WTC11 (cell line): Measurements from ENCODE around the gene SIGLEC12. TPM values are rescaled to one million over a fixed set of nuclear protein-coding genes. Genes with fewer than 3 reads are reported as not detected.

Experiments used
- ATAC-seq: fragments of 200-7000 bp; cut with Tn5 transposase; 2 replicates; pipeline ENCODE4 v1.10.0; 2021; ENCODE audit warnings: mild to moderate bottlenecking, moderate library complexity
- Bru-seq: library from RNA; stranded (reverse); fragments of 400-500 nt; gene quantifications from one replicate; lab custom pipeline; 2021; lab: Mats Ljungman, UMichigan
- CTCF ChIA-PET: fragments of 300-600 bp; sonication (Branson Sonifier 250); formaldehyde crosslinking; loops from one replicate; lab custom pipeline; 2021; ENCODE audit warnings: antibody characterized with exemption; lab: Charles Lee
- POLR2A ChIA-PET: fragments of 350-600 bp; sonication (Branson Sonifier 250); formaldehyde crosslinking; loops from one replicate; lab custom pipeline; 2021; ENCODE audit warnings: antibody characterized with exemption; lab: Charles Lee
- DNase-seq: peaks from one replicate; pipeline ENCODE4 v3.0.0; 2021; ENCODE audit warnings: low spot score
- H3K27ac Mint-ChIP-seq: 2 replicates; pipeline ENCODE4 v1.8.0; 2021; ENCODE audit warnings: mixed read lengths
- H3K27me3 Mint-ChIP-seq: 2 replicates; pipeline ENCODE4 v1.8.0; 2021; ENCODE audit warnings: low read depth, mild to moderate bottlenecking, moderate library complexity, mixed read lengths
- H3K36me3 Mint-ChIP-seq: 2 replicates; pipeline ENCODE4 v1.8.0; 2021; ENCODE audit warnings: mixed read lengths
- H3K4me1 Mint-ChIP-seq: 2 replicates; pipeline ENCODE4 v1.8.0; 2022; ENCODE audit warnings: mixed read lengths
- H3K4me3 Mint-ChIP-seq: 2 replicates; pipeline ENCODE4 v1.8.0; 2021; ENCODE audit warnings: mild to moderate bottlenecking, moderate library complexity, mixed read lengths
- H3K9me3 Mint-ChIP-seq: 2 replicates; pipeline ENCODE4 v1.8.0; 2021; ENCODE audit warnings: mixed read lengths
- CDX4 ChIP-seq: fragments of 250-450 bp; sonication (Bioruptor Pico); IDR thresholded peaks from 2 replicates; pipeline ENCODE4 v1.9.0; 2021; ENCODE audit warnings: moderate library complexity, mild to moderate bottlenecking, inconsistent platforms, borderline replicate concordance
- FOXK1 ChIP-seq: sonication (generic); formaldehyde crosslinking; IDR thresholded peaks from 2 replicates; pipeline ENCODE4 v1.8.0; 2022; ENCODE audit warnings: mild to moderate bottlenecking, moderate library complexity, missing genetic modification reagents
- FOXP4 ChIP-seq: sonication (generic); formaldehyde crosslinking; IDR thresholded peaks from 2 replicates; pipeline ENCODE4 v1.8.0; 2022; ENCODE audit warnings: mild to moderate bottlenecking, missing genetic modification reagents
- GRHL2 ChIP-seq: fragments of 250-450 bp; sonication (Bioruptor Pico); IDR thresholded peaks from 2 replicates; pipeline ENCODE4 v1.8.0; 2022; ENCODE audit warnings: mild to moderate bottlenecking, moderate library complexity; ENCODE audit not compliant: insufficient replicate concordance, severe bottlenecking
- HMGA2 ChIP-seq: fragments of 250-450 bp; sonication (Bioruptor Pico); IDR thresholded peaks from 2 replicates; pipeline ENCODE4 v1.4.0; 2021; ENCODE audit warnings: mild to moderate bottlenecking, moderate library complexity
- KAT7 ChIP-seq: sonication (generic); formaldehyde crosslinking; IDR thresholded peaks from 2 replicates; pipeline ENCODE4 v1.8.1; 2023; ENCODE audit warnings: missing genetic modification reagents, mild to moderate bottlenecking, borderline replicate concordance
- MAX ChIP-seq: sonication (generic); formaldehyde crosslinking; IDR thresholded peaks from 2 replicates; pipeline ENCODE4 v1.8.0; 2022; ENCODE audit warnings: mild to moderate bottlenecking, missing genetic modification reagents
- MXD4 ChIP-seq: fragments of 250-450 bp; sonication (Bioruptor Pico); IDR thresholded peaks from 2 replicates; pipeline ENCODE4 v1.8.0; 2021; ENCODE audit warnings: mild to moderate bottlenecking, moderate library complexity, borderline replicate concordance
- PRDM15 ChIP-seq: sonication (generic); formaldehyde crosslinking; IDR thresholded peaks from 2 replicates; pipeline ENCODE4 v1.8.0; 2022; ENCODE audit warnings: missing genetic modification reagents
- SMAD3 ChIP-seq: sonication (generic); formaldehyde crosslinking; IDR thresholded peaks from 2 replicates; pipeline ENCODE4 v1.8.0; 2022; ENCODE audit warnings: missing genetic modification reagents, mild to moderate bottlenecking, borderline replicate concordance
- TCF7 ChIP-seq: sonication (generic); formaldehyde crosslinking; IDR thresholded peaks from 2 replicates; pipeline ENCODE4 v1.8.0; 2022; ENCODE audit warnings: mild to moderate bottlenecking, low read depth, missing genetic modification reagents, moderate library complexity
- TEAD1 ChIP-seq: sonication (generic); formaldehyde crosslinking; IDR thresholded peaks from 2 replicates; pipeline ENCODE4 v1.8.0; 2022; ENCODE audit warnings: mild to moderate bottlenecking, missing genetic modification reagents
- TEAD4 ChIP-seq: sonication (generic); formaldehyde crosslinking; IDR thresholded peaks from 2 replicates; pipeline ENCODE4 v1.8.0; 2022; ENCODE audit warnings: mild to moderate bottlenecking, missing genetic modification reagents
- TP53 ChIP-seq: sonication (generic); formaldehyde crosslinking; IDR thresholded peaks from 2 replicates; pipeline ENCODE4 v1.8.1; 2023; ENCODE audit warnings: mild to moderate bottlenecking, missing genetic modification reagents
- ZNF121 ChIP-seq: sonication (generic); formaldehyde crosslinking; IDR thresholded peaks from 2 replicates; pipeline ENCODE4 v1.8.0; 2023; ENCODE audit warnings: missing genetic modification reagents
- ZNF281 ChIP-seq: sonication (generic); formaldehyde crosslinking; IDR thresholded peaks from 2 replicates; pipeline ENCODE4 v1.8.0; 2023; ENCODE audit warnings: mild to moderate bottlenecking, missing genetic modification reagents
- ZNF317 ChIP-seq: sonication (generic); formaldehyde crosslinking; IDR thresholded peaks from 2 replicates; pipeline ENCODE4 v1.8.1; 2023; ENCODE audit warnings: low read depth, mild to moderate bottlenecking, moderate library complexity, missing genetic modification reagents, borderline replicate concordance
- ZNF425 ChIP-seq: fragments of 250-450 bp; sonication (Bioruptor Pico); conservative IDR thresholded peaks from 2 replicates; pipeline ENCODE4 v1.9.0; 2021; ENCODE audit warnings: mild to moderate bottlenecking
- long read RNA-seq, 3 experiments: library from RNA in 1 of 3; library from capped mRNA in 1 of 3; library from polyadenylated mRNA in 1 of 3; unstranded in 2 of 3; stranded (forward) in 1 of 3; transcript quantifications; one replicate each; pipeline ENCODE4 v2.0.0, GENCODE V29; 2021
- total RNA-seq: library from RNA; stranded (reverse); gene quantifications from 3 replicates; pipeline ENCODE4 v1.2.3, GENCODE V29; 2021

Gene SIGLEC12
- total RNA-seq (not detected in 3 replicates), Bru-seq, nascent RNA (not detected)
- long read RNA-seq, experiment 1 = 0 reads
- long read RNA-seq, experiment 2 = 0 reads
- long read RNA-seq, experiment 3 = 0 reads

- DNase-seq (no peak), ATAC-seq (no peak)
- no peak within 1 kb of the TSS for H3K27ac Mint-ChIP-seq
- CTCF ChIA-PET = no interaction called here
- peaks cover 19% of the 10 kb centered on the region for H3K9me3 Mint-ChIP-seq
- no peaks in the 10 kb centered on the region for H3K4me1 Mint-ChIP-seq
- POLR2A ChIA-PET = no interaction called here
- H3K27me3 Mint-ChIP-seq = peaks cover 44% of the 10 kb centered on the region
- TF ChIP-seq ZNF281 (CRISPR knock-in tag) = no peak
- TF ChIP-seq KAT7 (CRISPR knock-in tag) = no peak
- no peak for TF ChIP-seq TEAD4 (CRISPR knock-in tag)
- no peak within 1 kb of the TSS for H3K4me3 Mint-ChIP-seq
- no peaks in the 10 kb centered on the region for H3K36me3 Mint-ChIP-seq
Observed at GRCh38 chr19:51501594-51502263, at the start of gene SIGLEC12. SIGLEC12 (minus strand) TSS chr19:51501800; CDS start chr19:51501733, 67 bp downstream.

GRCh38 chr19:51550848-51551672 lies 49.5 kb upstream of the SIGLEC12 start:
- no peak for ATAC-seq
- peaks cover 56% of the 10 kb centered on the region for H3K27me3 Mint-ChIP-seq
- H3K4me1 Mint-ChIP-seq = peaks cover 3% of the 10 kb centered on the region
- CTCF ChIA-PET = interaction anchor here (1.0 to 1.3 kb wide), 2 partner anchors 14 to 129 kb away, joined by 3 to 5 read pairs; no protein-coding TSS in a partner anchor
- no peaks in the 10 kb centered on the region for H3K36me3 Mint-ChIP-seq
- POLR2A ChIA-PET = no interaction called here
- no peak overlapping the region for H3K27ac Mint-ChIP-seq
- no peak overlapping the region for H3K4me3 Mint-ChIP-seq
- TF ChIP-seq MXD4 (CRISPR knock-in tag) (no peak), ZNF121 (CRISPR knock-in tag) (no peak), TEAD1 (no peak), TCF7 (no peak), SMAD3 (CRISPR knock-in tag) (no peak), FOXP4 (no peak), FOXK1 (CRISPR knock-in tag) (no peak), ZNF317 (no peak), PRDM15 (CRISPR knock-in tag) (no peak), TP53 (no peak), CDX4 (no peak), MAX (CRISPR knock-in tag) (no peak), HMGA2 (no peak), ZNF425 (CRISPR knock-in tag) (no peak), GRHL2 (CRISPR knock-in tag) (no peak)
- TF ChIP-seq, all 79 proteins: peak for 0
- peaks cover 5% of the 10 kb centered on the region; the same call in 1 of the 2 replicates for H3K9me3 Mint-ChIP-seq
- no peak for DNase-seq
